ENCODE measurements around the gene CLCA1. TPM values are rescaled to one million over a fixed set of nuclear protein-coding genes. Genes with fewer than 3 reads are reported as not detected.

The CLCA1 gene
- total RNA-seq, 4 donors from 2014 or later: not detected

GRCh38 chr1:86466986-86467385 lies 1.7 kb upstream of the CLCA1 start:
- H3K4me1 ChIP-seq: no peaks in the 10 kb centered on the region
- TF ChIP-seq CTCF (IDR thresholded peaks at IDR 0.05) (no peak), POLR2A (IDR thresholded peaks at IDR 0.05) (no peak)
- H3K36me3 ChIP-seq: no peaks in the 10 kb centered on the region
- DNase-seq: no peak
- no peak overlapping the region for H3K27ac ChIP-seq
- no peaks in the 10 kb centered on the region for H3K9me3 ChIP-seq
- intact Hi-C loops (cut with DNase I): no loop called here
- no peaks in the 10 kb centered on the region for H3K27me3 ChIP-seq
- WGBS, 2 donors: 62 to 76% methylated on average over 3 to 4 of the region's 4 CpGs
- H3K4me3 ChIP-seq: no peak overlapping the region

GRCh38 chr1:86470859-86471258 lies 2.1 kb downstream of the CLCA1 start:
- no peak for DNase-seq
- Histone ChIP-seq H3K4me1 (no peaks in the 10 kb centered on the region), H3K4me3 (no peak overlapping the region), H3K27ac (no peak overlapping the region), H3K27me3 (no peaks in the 10 kb centered on the region), H3K36me3 (no peaks in the 10 kb centered on the region), H3K9me3 (no peaks in the 10 kb centered on the region)
- 86 to 90% methylated on average over 10 of the region's 10 CpGs for WGBS, 2 donors
- TF ChIP-seq CTCF (IDR thresholded peaks at IDR 0.05): no peak
- no peak for TF ChIP-seq POLR2A (IDR thresholded peaks at IDR 0.05)
- intact Hi-C loops (cut with DNase I): no loop called here

- H3K4me3 ChIP-seq: no peak overlapping the region
- DNase-seq: no peak
- intact Hi-C loops (cut with DNase I): no loop called here
- TF ChIP-seq CTCF (IDR thresholded peaks at IDR 0.05): no peak
- TF ChIP-seq POLR2A (IDR thresholded peaks at IDR 0.05): no peak
- H3K4me1 ChIP-seq: no peaks in the 10 kb centered on the region
- no peaks in the 10 kb centered on the region for H3K27me3 ChIP-seq
- no peaks in the 10 kb centered on the region for H3K36me3 ChIP-seq
- H3K27ac ChIP-seq: no peak overlapping the region
- no peaks in the 10 kb centered on the region for H3K9me3 ChIP-seq
These were observed 2.6 kb downstream of the CLCA1 start for GRCh38 chr1:86471291-86471690.

GRCh38 chr1:86472152-86472551 lies 3.4 kb downstream of the CLCA1 start:
- H3K36me3 ChIP-seq: no peaks in the 10 kb centered on the region
- H3K27me3 ChIP-seq: no peaks in the 10 kb centered on the region
- H3K4me1 ChIP-seq: no peaks in the 10 kb centered on the region
- intact Hi-C loops (cut with DNase I): no loop called here
- H3K27ac ChIP-seq: no peak overlapping the region
- DNase-seq: no peak
- TF ChIP-seq POLR2A (IDR thresholded peaks at IDR 0.05): no peak
- 68 to 74% methylated on average over 4 of the region's 4 CpGs for WGBS, 2 donors
- no peak overlapping the region for H3K4me3 ChIP-seq
- no peaks in the 10 kb centered on the region for H3K9me3 ChIP-seq

- Histone ChIP-seq H3K4me1 (no peaks in the 10 kb centered on the region), H3K36me3 (no peaks in the 10 kb centered on the region), H3K9me3 (no peaks in the 10 kb centered on the region), H3K27me3 (no peaks in the 10 kb centered on the region), H3K27ac (no peak overlapping the region), H3K4me3 (no peak overlapping the region)
- DNase-seq: no peak
- TF ChIP-seq POLR2A (IDR thresholded peaks at IDR 0.05): no peak
- TF ChIP-seq CTCF (IDR thresholded peaks at IDR 0.05): no peak
- whole genome bisulfite sequencing, 2 donors: 51 to 55% methylated on average over 3 of the region's 3 CpGs
- intact Hi-C loops (cut with DNase I): no loop called here
These were observed 4.0 kb downstream of the CLCA1 start for GRCh38 chr1:86472767-86473166.

GRCh38 chr1:86477256-86477655 lies 8.5 kb downstream of the CLCA1 start:
- Histone ChIP-seq H3K27ac (no peak overlapping the region), H3K9me3 (no peaks in the 10 kb centered on the region), H3K36me3 (no peaks in the 10 kb centered on the region), H3K4me1 (no peaks in the 10 kb centered on the region), H3K27me3 (no peaks in the 10 kb centered on the region), H3K4me3 (no peak overlapping the region)
- intact Hi-C loops (cut with DNase I): no loop called here
- TF ChIP-seq POLR2A (IDR thresholded peaks at IDR 0.05): no peak
- TF ChIP-seq CTCF (IDR thresholded peaks at IDR 0.05): no peak
- 79 to 80% methylated on average over 4 of the region's 4 CpGs for WGBS, 2 donors
- no peak for DNase-seq

Measured in esophagus squamous epithelium (tissue), 5 donors.